Embryonic facial prominence (tissue), 1 donor: ENCODE results near the gene GHR.

Experiments
- DNase-seq: peaks from one replicate; pipeline ENCODE4 v3.0.0-alpha.2; 2016; ENCODE audit errors: extremely low spot score

GHR gene

GRCh38 chr5:42462083-42462482 lies 38.8 kb downstream of the GHR start:
- DNase-seq: no peak

- no peak for DNase-seq
Measured at GRCh38 chr5:42467572-42467971, 44.3 kb downstream of the GHR start.

- DNase-seq: no peak
Measured at GRCh38 chr5:42467981-42468524, 44.8 kb downstream of the GHR start.

- DNase-seq: no peak
Measured at GRCh38 chr5:42483472-42484154, 60.4 kb downstream of the GHR start.

- DNase-seq: no peak
Measured at GRCh38 chr5:42487077-42487476, 63.8 kb downstream of the GHR start.

GRCh38 chr5:42487821-42488220 lies 64.6 kb downstream of the GHR start:
- no peak for DNase-seq

GRCh38 chr5:42490831-42491230 lies 67.6 kb downstream of the GHR start:
- DNase-seq: no peak

- DNase-seq: no peak
Measured at GRCh38 chr5:42491699-42492098, 68.5 kb downstream of the GHR start.

GRCh38 chr5:42492974-42493373 lies 69.7 kb downstream of the GHR start:
- no peak for DNase-seq

GRCh38 chr5:42494414-42494813 lies 71.2 kb downstream of the GHR start:
- DNase-seq: no peak

- DNase-seq: no peak
Measured at GRCh38 chr5:42495914-42496313, 72.7 kb downstream of the GHR start.

GRCh38 chr5:42496397-42497156 lies 73.3 kb downstream of the GHR start:
- no peak for DNase-seq

GRCh38 chr5:42498000-42498399 lies 74.8 kb downstream of the GHR start:
- no peak for DNase-seq

- DNase-seq: no peak
Measured at GRCh38 chr5:42499016-42499415, 75.8 kb downstream of the GHR start.

- DNase-seq: no peak
Measured at GRCh38 chr5:42500003-42500599, 76.9 kb downstream of the GHR start.

- no peak for DNase-seq
Measured at GRCh38 chr5:42502613-42503470, 79.6 kb downstream of the GHR start.

GRCh38 chr5:42506662-42507061 lies 83.4 kb downstream of the GHR start:
- no peak for DNase-seq

GRCh38 chr5:42507451-42508097 lies 84.3 kb downstream of the GHR start:
- DNase-seq: no peak

- no peak for DNase-seq
Measured at GRCh38 chr5:42513246-42513645, 90.0 kb downstream of the GHR start.

GRCh38 chr5:42514754-42515153 lies 91.5 kb downstream of the GHR start:
- no peak for DNase-seq

- no peak for DNase-seq
Measured at GRCh38 chr5:42515504-42515903, 92.3 kb downstream of the GHR start.
